OCI-LY1 (cell line): ENCODE results near the gene KCNH6.

Experiments
- H2AFZ ChIP-seq: fragments of 200-600 bp; sonication (generic), shearing (Covaris generic); 2 replicates; pipeline ENCODE4 v1.6.0; 2014; ENCODE audit warnings: antibody characterized with exemption, mild to moderate bottlenecking, low read length
- H3F3A ChIP-seq: fragments of 200-600 bp; sonication (generic), shearing (Covaris generic); 2 replicates; pipeline ENCODE4 v1.6.0; 2014; ENCODE audit warnings: mild to moderate bottlenecking, antibody characterized with exemption, low read length, moderate library complexity; ENCODE audit not compliant: insufficient read depth
- H3K27ac ChIP-seq: fragments of 200-600 bp; sonication (generic); 2 replicates; pipeline ENCODE4 v1.5.1; 2014; ENCODE audit warnings: low read length, mixed run types, mild to moderate bottlenecking, low read depth; ENCODE audit not compliant: poor library complexity, severe bottlenecking
- H3K27me3 ChIP-seq: fragments of 200-600 bp; sonication (generic); 2 replicates; pipeline ENCODE4 v1.6.0; 2014; ENCODE audit warnings: antibody characterized with exemption, mild to moderate bottlenecking, low read length, moderate library complexity; ENCODE audit not compliant: insufficient read depth
- H3K36me3 ChIP-seq: fragments of 200-600 bp; sonication (generic); 2 replicates; pipeline ENCODE4 v1.6.1; 2014; ENCODE audit warnings: mild to moderate bottlenecking, antibody characterized with exemption, low read length, moderate library complexity, mixed read lengths; ENCODE audit not compliant: insufficient read depth
- H3K4me1 ChIP-seq: fragments of 200-600 bp; sonication (generic); 2 replicates; pipeline ENCODE4 v1.5.1; 2014; ENCODE audit warnings: mild to moderate bottlenecking, low read length, moderate library complexity; ENCODE audit not compliant: insufficient read depth, severe bottlenecking
- H3K4me2 ChIP-seq: fragments of 200-600 bp; sonication (generic), shearing (Covaris generic); 2 replicates; pipeline ENCODE4 v1.6.1; 2014; ENCODE audit warnings: low read length
- H3K4me3 ChIP-seq: fragments of 200-600 bp; sonication (generic); 2 replicates; pipeline ENCODE4 v1.5.1; 2014; ENCODE audit warnings: low read length, low read depth, mild to moderate bottlenecking, mixed read lengths; ENCODE audit not compliant: poor library complexity, severe bottlenecking
- H3K79me2 ChIP-seq: fragments of 200-600 bp; shearing (Covaris generic); 2 replicates; pipeline ENCODE4 v1.6.1; 2016; ENCODE audit warnings: mixed run types, low read length, mixed read lengths; ENCODE audit not compliant: insufficient read depth
- H3K9ac ChIP-seq: fragments of 200-600 bp; sonication (generic), shearing (Covaris generic); 2 replicates; pipeline ENCODE4 v1.6.1; 2014; ENCODE audit warnings: mild to moderate bottlenecking, low read length, mixed read lengths
- H3K9me2 ChIP-seq: fragments of 200-600 bp; sonication (generic), shearing (Covaris generic); 2 replicates; pipeline ENCODE4 v1.6.1; 2014; ENCODE audit warnings: low read depth, mild to moderate bottlenecking, low read length, mixed read lengths
- H3K9me3 ChIP-seq: fragments of 200-600 bp; shearing (Covaris generic); 2 replicates; pipeline ENCODE4 v1.6.1; 2014; ENCODE audit warnings: low read length, mixed read lengths
- H4K20me1 ChIP-seq: fragments of 200-600 bp; sonication (generic), shearing (Covaris generic); 2 replicates; pipeline ENCODE4 v1.6.0; 2016; ENCODE audit warnings: mild to moderate bottlenecking, low read length; ENCODE audit not compliant: insufficient read depth
- EZH2 ChIP-seq: fragments of 200-600 bp; sonication (generic), shearing (Covaris generic); IDR thresholded peaks from 2 replicates; pipeline ENCODE4 v1.8.0; 2017; ENCODE audit warnings: borderline replicate concordance, mixed run types, mild to moderate bottlenecking, antibody characterized with exemption, low read length, moderate library complexity, mixed read lengths
- TF ChIP-seq, protein P1 (sequence below): fragments of 200-600 bp; sonication (generic), shearing (Covaris generic); IDR thresholded peaks from 2 replicates; pipeline ENCODE4 v1.5.1; 2017; ENCODE audit warnings: mild to moderate bottlenecking, antibody characterized with exemption, low read length, moderate library complexity, mixed read lengths

KCNH6 gene

DNA sequence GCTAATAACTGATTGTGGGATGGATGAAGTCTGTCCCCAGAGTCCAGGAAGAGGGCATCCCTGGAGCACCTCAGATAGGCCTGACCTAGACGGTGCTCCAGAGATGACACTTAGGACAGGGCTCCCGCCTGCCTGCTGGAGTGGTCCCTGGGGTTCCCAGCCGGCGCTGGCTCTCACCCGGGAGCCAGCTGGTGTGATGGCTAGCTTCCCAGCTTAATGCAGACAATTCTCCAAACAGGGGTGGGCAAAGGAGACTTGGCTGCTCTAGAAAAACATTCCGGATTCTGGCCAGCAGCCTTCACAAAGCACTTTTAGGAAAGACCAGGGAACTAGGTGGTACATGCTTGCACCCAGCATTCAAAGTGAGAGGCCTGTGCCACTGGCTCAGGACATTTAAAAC is 27.7 kb upstream of the KCNH6 start:
- no peak overlapping the region for H2AFZ ChIP-seq
- TF ChIP-seq, protein P1, sequence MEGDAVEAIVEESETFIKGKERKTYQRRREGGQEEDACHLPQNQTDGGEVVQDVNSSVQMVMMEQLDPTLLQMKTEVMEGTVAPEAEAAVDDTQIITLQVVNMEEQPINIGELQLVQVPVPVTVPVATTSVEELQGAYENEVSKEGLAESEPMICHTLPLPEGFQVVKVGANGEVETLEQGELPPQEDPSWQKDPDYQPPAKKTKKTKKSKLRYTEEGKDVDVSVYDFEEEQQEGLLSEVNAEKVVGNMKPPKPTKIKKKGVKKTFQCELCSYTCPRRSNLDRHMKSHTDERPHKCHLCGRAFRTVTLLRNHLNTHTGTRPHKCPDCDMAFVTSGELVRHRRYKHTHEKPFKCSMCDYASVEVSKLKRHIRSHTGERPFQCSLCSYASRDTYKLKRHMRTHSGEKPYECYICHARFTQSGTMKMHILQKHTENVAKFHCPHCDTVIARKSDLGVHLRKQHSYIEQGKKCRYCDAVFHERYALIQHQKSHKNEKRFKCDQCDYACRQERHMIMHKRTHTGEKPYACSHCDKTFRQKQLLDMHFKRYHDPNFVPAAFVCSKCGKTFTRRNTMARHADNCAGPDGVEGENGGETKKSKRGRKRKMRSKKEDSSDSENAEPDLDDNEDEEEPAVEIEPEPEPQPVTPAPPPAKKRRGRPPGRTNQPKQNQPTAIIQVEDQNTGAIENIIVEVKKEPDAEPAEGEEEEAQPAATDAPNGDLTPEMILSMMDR: no peak
- no peak for TF ChIP-seq EZH2
- H4K20me1 ChIP-seq: no peaks in the 10 kb centered on the region
- no peak overlapping the region for H3K27ac ChIP-seq
- no peaks in the 10 kb centered on the region for H3K79me2 ChIP-seq
- H3K4me2 ChIP-seq: no peak overlapping the region
- no peaks in the 10 kb centered on the region for H3K36me3 ChIP-seq
- H3K4me1 ChIP-seq: no peaks in the 10 kb centered on the region
- no peak overlapping the region for H3K4me3 ChIP-seq
- H3K9me3 ChIP-seq: no peaks in the 10 kb centered on the region
- H3K9me2 ChIP-seq: no peaks in the 10 kb centered on the region
- H3F3A ChIP-seq: no peaks in the 10 kb centered on the region
- no peak overlapping the region for H3K9ac ChIP-seq
- H3K27me3 ChIP-seq: no peaks in the 10 kb centered on the region

DNA sequence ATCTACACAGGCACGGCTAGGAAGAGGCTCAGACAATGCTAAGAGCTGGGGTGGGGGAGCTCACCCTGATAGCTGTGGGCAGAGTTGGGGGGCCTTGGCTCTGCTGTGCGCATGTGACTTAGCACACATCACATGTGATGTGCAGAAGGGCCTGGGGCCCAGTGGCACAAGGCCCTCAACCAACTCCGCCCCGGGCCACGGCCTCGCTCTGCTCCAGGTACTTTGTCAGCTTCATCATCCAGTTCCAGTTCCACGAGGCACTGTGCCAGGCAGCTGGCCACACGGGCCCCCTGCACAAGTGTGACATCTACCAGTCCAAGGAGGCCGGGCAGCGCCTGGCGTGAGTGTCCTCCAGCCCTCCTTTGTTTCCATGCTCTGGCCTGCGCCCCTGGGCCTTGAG is 27.0 kb upstream of the KCNH6 start:
- H3K9ac ChIP-seq: no peak overlapping the region
- no peaks in the 10 kb centered on the region for H3K79me2 ChIP-seq
- no peaks in the 10 kb centered on the region for H3K36me3 ChIP-seq
- no peaks in the 10 kb centered on the region for H3K9me2 ChIP-seq
- H3F3A ChIP-seq: no peaks in the 10 kb centered on the region
- no peak for TF ChIP-seq EZH2
- no peak overlapping the region for H3K4me2 ChIP-seq
- no peak overlapping the region for H3K4me3 ChIP-seq
- H4K20me1 ChIP-seq: no peaks in the 10 kb centered on the region
- H3K9me3 ChIP-seq: no peaks in the 10 kb centered on the region
- H3K4me1 ChIP-seq: no peaks in the 10 kb centered on the region
- no peaks in the 10 kb centered on the region for H3K27me3 ChIP-seq
- no peak overlapping the region for H3K27ac ChIP-seq
- H2AFZ ChIP-seq: no peak overlapping the region

DNA sequence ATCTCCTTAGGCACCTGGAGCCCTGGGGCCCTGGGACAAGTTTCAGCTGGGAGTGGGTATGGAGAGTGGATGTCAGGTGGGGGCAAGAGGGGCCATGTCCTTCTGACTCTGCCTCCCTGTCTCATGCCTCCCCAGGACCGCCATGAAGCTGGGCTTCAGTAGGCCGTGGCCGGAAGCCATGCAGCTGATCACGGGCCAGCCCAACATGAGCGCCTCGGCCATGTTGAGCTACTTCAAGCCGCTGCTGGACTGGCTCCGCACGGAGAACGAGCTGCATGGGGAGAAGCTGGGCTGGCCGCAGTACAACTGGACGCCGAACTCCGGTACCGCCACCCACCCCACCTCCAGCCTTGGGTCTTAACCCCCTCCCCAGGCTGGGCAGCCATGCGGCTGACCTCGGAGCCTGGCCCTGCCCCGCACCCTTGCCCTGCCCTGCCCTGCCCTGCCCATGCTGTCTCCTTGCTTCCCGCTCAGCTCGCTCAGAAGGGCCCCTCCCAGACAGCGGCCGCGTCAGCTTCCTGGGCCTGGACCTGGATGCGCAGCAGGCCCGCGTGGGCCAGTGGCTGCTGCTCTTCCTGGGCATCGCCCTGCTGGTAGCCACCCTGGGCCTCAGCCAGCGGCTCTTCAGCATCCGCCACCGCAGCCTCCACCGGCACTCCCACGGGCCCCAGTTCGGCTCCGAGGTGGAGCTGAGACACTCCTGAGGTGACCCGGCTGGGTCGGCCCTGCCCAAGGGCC is 26.3 kb upstream of the KCNH6 start:
- no peaks in the 10 kb centered on the region for H3F3A ChIP-seq
- no peak overlapping the region for H3K4me3 ChIP-seq
- no peaks in the 10 kb centered on the region for H4K20me1 ChIP-seq
- no peak overlapping the region for H3K4me2 ChIP-seq
- no peaks in the 10 kb centered on the region for H3K79me2 ChIP-seq
- H3K27me3 ChIP-seq: no peaks in the 10 kb centered on the region
- TF ChIP-seq, protein P1: no peak
- TF ChIP-seq EZH2: no peak
- no peaks in the 10 kb centered on the region for H3K9me2 ChIP-seq
- no peak overlapping the region for H2AFZ ChIP-seq
- H3K9ac ChIP-seq: no peak overlapping the region
- H3K4me1 ChIP-seq: no peaks in the 10 kb centered on the region
- no peak overlapping the region for H3K27ac ChIP-seq
- H3K36me3 ChIP-seq: no peaks in the 10 kb centered on the region
- no peaks in the 10 kb centered on the region for H3K9me3 ChIP-seq
